Measurements from ENCODE around the gene MSH4.
"Not testable (repeated sequence)": the region's sequence is repeated elsewhere in the genome, so short reads cannot be mapped to it uniquely, and the experiment has no call there.

Gene MSH4

GRCh38 chr1:75795703-75796193 lies 934 bp upstream of the MSH4 start:
- no peak for DNase-seq (ENCODE audit: low read depth in 1 of 2, low spot score in 1 of 2)

GRCh38 chr1:75797273-75797588 lies 549 bp downstream of the MSH4 start:
- no peak for DNase-seq (ENCODE audit: low read depth in 1 of 2, low spot score in 1 of 2)

GRCh38 chr1:75797606-75798216 lies 1.0 kb downstream of the MSH4 start:
- no peak for DNase-seq (ENCODE audit: low read depth in 1 of 2, low spot score in 1 of 2)

GRCh38 chr1:75801480-75801879 lies 4.8 kb downstream of the MSH4 start:
- DNase-seq (ENCODE audit: low read depth in 1 of 2, low spot score in 1 of 2), result not testable (repeated sequence)

- no peak for DNase-seq (ENCODE audit: low read depth in 1 of 2, low spot score in 1 of 2)
Observed at GRCh38 chr1:75808921-75809320, 12.2 kb downstream of the MSH4 start.

- DNase-seq (ENCODE audit: low read depth in 1 of 2, low spot score in 1 of 2), result not testable (repeated sequence)
Observed at GRCh38 chr1:75810113-75810512, 13.4 kb downstream of the MSH4 start.

GRCh38 chr1:75811211-75811981 lies 14.7 kb downstream of the MSH4 start:
- no peak for DNase-seq (ENCODE audit: low read depth in 1 of 2, low spot score in 1 of 2)

- DNase-seq (ENCODE audit: low read depth in 1 of 2, low spot score in 1 of 2), result no peak
Observed at GRCh38 chr1:75812065-75812464, 15.4 kb downstream of the MSH4 start.

GRCh38 chr1:75823596-75823995 lies 26.9 kb downstream of the MSH4 start:
- DNase-seq (ENCODE audit: low read depth in 1 of 2, low spot score in 1 of 2), result not testable (repeated sequence)

GRCh38 chr1:75836528-75837100 lies 39.9 kb downstream of the MSH4 start:
- no peak for DNase-seq (ENCODE audit: low read depth in 1 of 2, low spot score in 1 of 2)

- no peak for DNase-seq (ENCODE audit: low read depth in 1 of 2, low spot score in 1 of 2)
Observed at GRCh38 chr1:75838079-75838478, 41.4 kb downstream of the MSH4 start.

GRCh38 chr1:75841421-75841820 lies 44.7 kb downstream of the MSH4 start:
- no peak for DNase-seq (ENCODE audit: low read depth in 1 of 2, low spot score in 1 of 2)

- DNase-seq (ENCODE audit: low read depth in 1 of 2, low spot score in 1 of 2), result no peak
Observed at GRCh38 chr1:75845576-75845975, 48.9 kb downstream of the MSH4 start.

GRCh38 chr1:75855010-75855409 lies 58.3 kb downstream of the MSH4 start:
- DNase-seq (ENCODE audit: low read depth in 1 of 2, low spot score in 1 of 2), result no peak

- no peak for DNase-seq (ENCODE audit: low read depth in 1 of 2, low spot score in 1 of 2)
Observed at GRCh38 chr1:75855734-75856133, 59.1 kb downstream of the MSH4 start.

GRCh38 chr1:75861831-75862230 lies 65.1 kb downstream of the MSH4 start:
- no peak for DNase-seq (ENCODE audit: low read depth in 1 of 2, low spot score in 1 of 2)

GRCh38 chr1:75870951-75871350 lies 74.3 kb downstream of the MSH4 start:
- no peak for DNase-seq (ENCODE audit: low read depth in 1 of 2, low spot score in 1 of 2)

GRCh38 chr1:75879985-75880384 lies 83.3 kb downstream of the MSH4 start:
- DNase-seq (ENCODE audit: low read depth in 1 of 2, low spot score in 1 of 2), result no peak

GRCh38 chr1:75884437-75884836 lies 87.8 kb downstream of the MSH4 start:
- no peak for DNase-seq (ENCODE audit: low read depth in 1 of 2, low spot score in 1 of 2)

GRCh38 chr1:75901371-75901770 lies 104.7 kb downstream of the MSH4 start:
- DNase-seq (ENCODE audit: low read depth in 1 of 2, low spot score in 1 of 2), result no peak

- no peak for DNase-seq (ENCODE audit: low read depth in 1 of 2, low spot score in 1 of 2)
Observed at GRCh38 chr1:75908717-75909152, 112.1 kb downstream of the MSH4 start.

GRCh38 chr1:75916834-75917233 lies 120.2 kb downstream of the MSH4 start:
- DNase-seq (ENCODE audit: low read depth in 1 of 2, low spot score in 1 of 2), result no peak
